HG02571 (cell line): ENCODE measurements around the gene ONECUT3.

Source experiments
- ATAC-seq: cut with Tn5 transposase; IDR thresholded peaks from one replicate; pipeline ENCODE4 v1.9.1; 2021; ENCODE audit warnings: mild to moderate bottlenecking, moderate library complexity; ENCODE audit not compliant: unreplicated experiment

ONECUT3 gene

DNA sequence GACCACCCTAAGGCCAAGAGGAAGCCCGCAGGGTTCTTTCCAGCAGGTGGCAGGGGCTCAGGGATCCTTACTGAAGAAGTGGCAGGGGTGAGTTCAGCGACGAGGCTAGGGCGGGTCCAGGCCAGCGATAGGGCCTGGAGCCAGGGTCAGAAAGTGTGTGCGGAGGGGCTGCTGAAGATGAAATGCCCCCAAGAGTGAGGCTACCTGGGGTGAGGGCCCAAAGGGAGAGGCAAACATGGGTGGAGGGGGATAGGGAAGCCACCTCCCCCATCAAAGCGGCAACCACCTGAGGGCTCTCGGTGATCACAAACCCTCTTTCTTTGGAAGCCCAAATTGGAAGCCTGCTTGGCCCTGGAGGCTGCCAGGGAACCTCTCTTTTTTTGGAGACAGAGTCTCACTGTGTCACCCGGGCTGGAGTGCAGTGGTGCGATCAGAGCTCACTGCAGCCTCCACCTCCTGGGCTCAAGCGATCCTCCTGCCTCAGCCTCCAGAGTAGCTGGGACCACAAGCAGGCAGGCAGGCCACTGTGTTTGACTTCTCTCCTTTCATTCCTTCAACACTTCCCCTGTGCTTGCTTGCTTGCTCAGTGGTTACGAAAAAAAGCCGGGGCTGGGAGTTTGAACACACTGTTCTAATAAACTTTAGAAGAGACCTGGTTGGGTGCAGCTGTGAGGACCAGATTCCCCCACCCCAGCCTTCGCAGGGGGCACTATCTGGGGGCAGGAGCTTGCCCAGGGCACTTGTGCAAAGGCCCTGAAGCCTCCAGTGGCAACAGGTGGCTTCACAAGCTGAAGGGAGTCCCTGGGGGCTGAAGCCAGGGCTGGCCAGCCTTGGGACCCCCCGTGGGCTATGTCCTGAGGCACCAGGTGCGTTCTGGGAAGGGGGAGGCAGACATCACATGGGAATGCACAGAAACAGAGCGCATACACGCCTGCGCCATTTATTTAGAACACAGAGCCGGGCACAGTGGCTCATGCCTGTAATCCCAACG lies 60.2 kb downstream of the ONECUT3 start:
- no peak for ATAC-seq

DNA sequence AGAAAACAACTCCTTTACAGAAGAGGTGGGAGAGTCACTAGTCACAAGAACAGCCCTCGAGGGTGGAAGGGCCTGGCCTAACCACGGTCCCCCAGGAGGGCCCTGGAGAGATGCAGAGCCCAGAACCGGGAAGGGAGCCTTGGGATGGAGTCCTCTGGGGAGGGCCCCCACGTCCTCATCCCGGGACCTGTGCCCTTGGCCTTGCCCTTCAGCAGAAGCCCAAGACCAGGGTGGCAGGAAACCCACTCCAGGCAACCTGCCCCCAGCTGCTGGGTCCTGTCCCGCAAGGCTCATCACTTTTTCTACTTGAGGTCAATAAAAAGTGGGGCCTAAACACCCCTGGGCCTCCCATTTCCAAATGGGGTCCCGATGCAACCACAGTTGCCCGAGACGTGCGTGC lies 61.1 kb downstream of the ONECUT3 start:
- no peak for ATAC-seq

DNA sequence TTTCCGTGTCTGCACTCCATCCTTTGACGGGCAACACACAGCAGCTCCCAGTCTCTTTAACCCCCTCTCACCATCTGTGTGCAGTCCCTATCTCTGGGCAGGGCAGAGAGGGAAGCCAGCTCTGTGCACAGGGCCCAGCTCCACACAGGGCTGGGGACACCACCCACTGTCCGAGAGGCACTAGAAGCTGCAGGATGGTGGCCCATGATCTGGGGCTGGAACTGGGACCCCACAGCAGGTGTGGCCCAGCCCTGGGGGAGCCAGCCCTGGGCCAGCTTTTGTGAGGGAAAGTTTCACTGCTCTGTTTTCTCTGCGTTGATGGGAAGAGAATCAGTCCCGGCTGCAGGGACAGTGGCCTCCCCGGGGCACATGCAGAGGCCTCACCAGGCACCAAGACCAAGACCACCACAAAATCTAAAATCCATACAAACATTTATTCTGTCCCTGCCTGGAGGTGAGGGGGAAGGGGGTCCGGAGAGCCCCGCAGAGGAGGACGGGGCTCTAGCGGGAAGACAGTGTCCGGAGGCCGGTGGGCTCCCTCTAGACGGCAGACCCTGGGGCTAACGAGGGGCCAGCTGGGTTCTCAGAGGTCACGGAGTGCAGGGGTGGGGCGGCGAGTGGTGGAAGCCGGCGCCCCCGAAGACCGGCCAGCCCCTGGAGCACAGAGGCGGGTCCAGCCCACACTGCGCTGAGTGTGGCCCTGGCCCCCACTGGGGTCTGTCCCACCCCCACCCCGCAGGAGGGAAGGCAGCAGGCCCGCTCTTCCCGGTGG lies 61.7 kb downstream of the ONECUT3 start:
- no peak for ATAC-seq

DNA sequence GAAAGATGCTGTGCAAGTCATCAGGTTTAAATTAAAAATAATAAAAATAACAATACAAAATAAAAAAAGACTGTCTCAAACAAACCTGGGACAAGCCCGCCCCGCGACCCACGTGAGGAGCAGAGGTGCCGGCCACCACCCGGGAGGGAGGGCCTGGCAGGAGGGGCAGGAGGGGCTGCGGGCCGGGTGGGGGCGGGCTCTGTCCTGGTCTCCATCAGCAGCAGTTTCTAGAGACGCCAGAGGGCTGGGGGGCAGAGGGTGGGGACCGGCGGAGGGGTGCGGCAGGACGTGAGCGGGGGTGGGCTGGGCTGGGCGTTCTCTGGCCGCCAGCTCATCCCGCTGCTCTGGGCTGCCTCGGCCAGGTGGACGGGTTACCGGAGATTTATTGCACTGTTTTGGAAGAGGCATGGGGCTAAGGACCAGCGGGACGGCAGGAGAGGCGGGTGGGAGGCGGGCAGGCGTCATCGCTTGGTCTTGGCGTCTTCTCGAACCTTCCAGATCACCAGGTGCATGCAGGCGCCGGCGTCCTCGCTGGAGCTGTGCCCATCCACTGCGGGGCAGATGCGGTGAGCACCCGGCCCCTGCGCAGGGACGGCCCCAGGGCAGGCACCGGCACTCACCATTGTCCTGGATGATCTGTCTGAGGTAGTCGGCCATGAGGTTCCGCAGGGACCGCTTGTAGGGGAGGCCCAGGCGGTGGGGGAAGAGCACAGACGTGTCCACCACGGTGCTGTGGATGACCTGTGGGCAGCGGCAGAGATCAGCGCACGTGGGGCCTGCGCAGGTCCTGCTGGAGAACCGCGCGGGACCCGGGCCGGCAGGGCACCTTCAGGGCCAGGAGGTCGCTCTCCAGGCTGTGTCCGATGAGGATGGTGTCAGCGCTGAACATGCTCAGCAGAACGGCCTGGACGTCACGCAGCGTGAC lies 62.6 kb downstream of the ONECUT3 start:
- ATAC-seq = no peak

DNA sequence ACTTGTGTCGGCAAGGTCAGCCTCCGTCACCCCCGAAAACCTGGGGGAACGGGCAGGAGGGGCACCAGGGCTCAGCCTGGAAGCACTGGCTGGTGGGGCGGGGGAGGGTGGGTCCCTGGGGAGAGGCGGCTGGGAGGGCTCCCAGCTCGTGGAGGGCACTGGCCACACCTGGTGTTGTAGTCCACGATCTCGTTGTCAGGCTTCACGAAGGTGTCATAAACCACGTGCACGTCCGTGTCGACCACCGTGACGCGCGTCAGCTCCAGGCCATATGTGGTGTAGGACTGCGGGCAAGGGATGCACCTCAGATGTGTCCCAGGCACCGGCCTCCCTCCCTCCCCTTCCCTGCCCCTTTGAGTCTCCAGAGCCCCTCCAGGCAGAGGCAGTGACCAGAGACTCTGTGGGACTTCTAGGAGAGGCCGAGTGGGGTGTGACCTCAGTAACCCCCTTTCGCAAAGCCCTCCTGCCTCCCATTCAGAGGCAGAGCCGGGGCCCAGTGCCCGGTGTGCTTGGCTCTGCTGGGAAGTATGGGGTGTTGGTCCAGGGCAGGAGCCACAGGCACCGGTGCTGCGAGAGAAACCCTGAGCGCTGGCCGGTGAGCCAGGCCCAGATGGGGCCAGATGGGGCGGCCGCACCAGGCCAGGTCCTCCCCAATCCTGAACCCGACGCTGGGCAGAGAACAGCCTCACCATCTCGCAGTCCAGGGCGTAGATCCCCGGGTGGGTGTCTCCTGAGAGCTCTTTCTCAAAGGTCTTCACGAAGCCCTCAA lies 63.4 kb downstream of the ONECUT3 start:
- ATAC-seq = no peak

DNA sequence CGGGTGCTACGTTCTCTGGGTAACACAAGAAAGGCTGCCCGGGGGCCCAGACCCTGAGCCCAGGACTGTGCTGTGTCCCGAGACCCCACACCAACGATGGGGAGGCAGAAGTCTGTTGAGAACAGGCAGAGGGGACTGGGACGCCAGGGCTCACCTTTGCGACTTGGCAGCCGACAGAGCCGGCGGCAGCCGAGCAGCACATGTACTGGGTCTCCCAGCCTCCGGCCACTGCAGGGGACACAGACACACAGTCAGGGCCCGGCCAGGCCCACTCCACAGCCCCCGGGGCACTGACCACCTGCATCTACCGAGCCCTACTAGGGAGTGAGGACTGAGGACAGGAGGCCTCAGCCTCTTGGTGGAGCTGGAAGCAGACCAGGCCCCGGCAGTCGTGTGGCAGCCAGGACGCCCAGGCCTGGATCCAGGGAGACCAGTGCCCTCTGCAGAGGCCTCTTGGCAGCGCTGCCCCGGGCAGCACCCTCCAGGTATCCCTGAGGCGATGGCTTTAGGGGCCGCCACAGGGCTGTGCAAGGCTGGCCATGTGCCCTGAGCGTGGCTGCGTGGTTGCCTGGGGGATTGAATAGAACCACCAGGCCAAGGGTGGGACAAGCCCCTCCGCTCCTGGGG lies 64.4 kb downstream of the ONECUT3 start:
- ATAC-seq = no peak

DNA sequence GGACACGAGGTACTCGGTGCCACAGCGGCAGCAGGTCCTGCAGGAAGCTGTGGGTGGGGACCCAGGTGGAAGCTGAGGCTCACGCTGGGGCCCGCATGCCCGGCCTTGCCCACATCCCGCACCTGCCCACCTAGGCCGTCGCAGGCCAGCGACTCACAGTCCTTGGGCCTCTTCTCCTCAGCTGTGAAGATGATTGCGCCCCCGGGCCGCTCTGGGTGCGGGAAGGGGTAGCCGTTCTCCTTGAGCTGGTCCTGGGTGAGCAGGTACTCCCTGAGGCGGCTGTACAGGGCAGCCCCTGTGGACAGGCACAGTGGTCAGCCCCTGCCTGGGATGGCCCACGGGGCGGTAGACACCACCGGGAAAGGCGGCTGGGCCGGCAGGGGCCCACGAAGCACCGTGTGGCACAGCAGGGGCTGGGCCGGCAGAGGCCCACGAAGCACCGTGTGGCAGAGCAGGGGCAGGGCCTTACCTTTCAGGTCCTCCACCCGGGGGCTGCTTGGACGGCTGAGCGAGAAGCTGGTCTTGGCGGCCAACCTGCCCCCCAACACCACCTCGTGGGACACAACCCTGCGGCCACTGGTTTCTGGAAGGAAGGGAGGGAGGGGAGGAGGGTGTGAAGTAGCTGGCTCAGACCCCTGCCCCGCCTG lies 65.4 kb downstream of the ONECUT3 start:
- ATAC-seq = no peak

DNA sequence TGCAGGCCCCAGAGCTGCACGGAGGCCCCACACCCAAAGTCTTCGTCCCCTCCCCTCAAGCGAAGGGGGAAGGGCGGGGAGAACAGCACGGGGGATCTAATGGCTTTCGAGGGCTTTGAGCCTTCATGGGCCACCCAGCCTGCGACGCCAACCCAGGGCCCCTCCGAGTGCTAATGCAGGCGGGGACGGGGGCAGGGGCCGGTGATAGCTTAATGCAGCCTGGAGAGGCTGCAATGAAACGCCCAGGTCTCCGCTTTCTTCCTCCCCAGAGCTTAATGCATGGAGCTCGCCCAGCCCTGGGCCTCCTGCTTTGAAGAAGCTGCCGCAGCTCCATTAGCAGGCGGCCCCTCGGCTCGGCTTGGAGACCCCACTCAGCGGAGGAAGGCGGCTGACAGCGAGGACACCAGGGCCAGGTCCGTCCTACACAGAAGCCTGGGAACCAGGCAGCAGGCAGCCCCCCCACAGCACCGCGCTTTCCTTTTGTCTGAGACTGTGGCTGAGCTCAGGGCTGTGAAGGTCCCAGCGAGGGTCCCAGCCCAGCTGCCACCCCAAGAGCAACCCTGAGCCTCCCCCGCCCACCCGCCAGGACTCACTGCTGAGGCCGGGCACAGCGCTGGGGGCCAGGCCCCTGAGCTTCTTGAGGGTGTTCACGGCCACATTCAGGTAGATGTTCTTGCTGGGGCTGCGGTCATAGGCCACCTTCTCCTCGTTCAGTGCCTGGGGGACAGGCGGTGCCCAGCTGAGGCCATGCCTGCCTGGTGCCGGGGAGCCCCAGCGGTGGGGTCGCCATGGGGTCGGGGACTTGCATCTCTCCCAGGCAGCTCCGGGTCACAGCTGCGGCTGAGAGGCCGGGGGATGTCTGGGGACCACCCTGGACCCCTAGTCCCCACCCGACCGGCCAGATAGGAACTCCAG lies 66.3 kb downstream of the ONECUT3 start:
- no peak for ATAC-seq

DNA sequence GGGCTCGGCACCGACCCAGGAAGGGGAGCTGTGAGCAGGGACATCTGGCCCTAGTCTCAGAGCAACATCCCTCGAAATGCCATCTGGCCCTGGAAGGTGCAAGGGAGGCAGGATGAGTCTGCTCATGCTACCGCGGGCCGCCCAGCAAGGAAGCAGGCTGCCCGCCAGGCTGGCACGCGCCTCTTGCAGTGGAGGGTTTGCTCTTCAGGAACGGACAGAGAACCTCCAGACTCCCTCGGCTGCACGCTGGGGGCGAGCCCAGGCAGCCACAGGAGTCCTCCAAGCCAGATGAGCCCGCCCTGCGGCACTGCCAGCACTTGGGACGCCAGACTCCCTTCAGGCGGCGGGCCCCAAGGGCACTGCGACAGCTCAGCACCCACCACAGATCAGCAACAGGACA lies 68.9 kb downstream of the ONECUT3 start:
- ATAC-seq = no peak

DNA sequence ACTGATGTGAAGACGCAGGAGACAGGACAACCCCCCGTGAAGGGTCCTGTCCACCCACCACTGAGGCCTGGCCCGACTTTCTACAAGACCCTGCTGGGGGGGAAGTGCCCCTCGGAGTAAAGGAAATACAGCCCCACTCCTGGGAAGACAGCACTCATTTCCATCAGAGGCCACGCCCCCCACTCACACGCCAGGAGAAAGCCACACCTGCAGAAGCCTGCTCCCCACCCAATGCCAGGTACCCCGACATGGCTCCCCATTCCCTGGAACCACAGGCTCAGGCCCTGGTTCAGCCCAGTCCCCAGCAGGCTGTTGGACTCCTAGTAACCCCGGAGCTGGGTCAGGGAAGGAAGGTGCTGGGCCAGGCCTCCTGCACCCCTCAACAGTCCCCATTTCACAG lies 69.7 kb downstream of the ONECUT3 start:
- ATAC-seq = no peak

DNA sequence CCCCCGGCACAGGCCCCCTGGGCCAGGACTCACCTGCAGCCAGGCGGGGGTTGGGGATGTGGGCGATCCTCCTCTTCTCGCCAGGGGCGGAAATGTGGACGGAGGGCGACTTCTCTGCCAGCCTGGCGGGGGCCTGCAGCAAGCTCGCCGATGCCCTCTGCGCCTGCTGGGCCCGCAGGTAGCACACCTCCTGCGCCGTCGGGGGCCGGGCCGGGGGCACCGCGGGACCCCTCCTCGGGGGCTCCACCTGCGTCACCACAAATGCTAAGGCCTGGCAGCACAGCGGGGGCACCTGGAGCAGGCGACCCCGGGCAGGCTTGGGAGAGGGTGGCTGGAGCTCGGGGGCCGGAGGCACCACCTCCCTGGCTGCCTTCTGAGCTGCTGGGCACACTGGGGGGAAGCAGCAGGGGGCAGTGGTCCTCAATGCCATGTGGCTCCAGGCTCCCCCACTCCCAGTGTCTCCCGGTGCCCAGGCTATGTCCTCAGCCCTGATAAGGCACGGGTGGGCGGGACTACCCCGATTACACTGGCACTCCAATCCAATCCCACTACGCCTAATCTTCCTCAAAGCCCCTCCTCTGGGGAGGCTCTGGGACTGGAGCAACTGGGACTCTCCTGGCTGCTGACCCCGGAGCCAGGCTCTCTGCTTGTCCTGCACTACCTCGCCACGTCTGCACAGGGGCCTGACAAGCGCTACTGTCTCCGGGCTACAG lies 70.4 kb downstream of the ONECUT3 start:
- ATAC-seq = no peak

DNA sequence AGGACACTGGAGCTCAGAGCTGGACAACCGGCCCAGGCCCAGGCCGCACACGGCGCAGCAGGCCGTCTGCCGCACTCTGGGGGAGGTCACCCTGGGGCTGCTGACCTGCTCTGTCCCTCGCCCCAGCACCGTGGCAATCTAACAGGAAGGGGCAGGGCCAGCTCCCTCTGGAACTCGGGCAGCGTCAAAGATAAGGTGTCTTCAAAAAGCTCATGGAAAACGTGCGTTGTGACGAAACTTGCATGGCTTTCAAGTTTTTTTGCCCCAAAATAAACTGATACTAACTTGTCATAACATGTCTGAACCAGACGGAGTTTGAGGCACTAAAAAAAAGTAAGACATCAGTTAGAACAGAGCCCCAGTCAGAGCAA lies 70.9 kb downstream of the ONECUT3 start:
- no peak for ATAC-seq

DNA sequence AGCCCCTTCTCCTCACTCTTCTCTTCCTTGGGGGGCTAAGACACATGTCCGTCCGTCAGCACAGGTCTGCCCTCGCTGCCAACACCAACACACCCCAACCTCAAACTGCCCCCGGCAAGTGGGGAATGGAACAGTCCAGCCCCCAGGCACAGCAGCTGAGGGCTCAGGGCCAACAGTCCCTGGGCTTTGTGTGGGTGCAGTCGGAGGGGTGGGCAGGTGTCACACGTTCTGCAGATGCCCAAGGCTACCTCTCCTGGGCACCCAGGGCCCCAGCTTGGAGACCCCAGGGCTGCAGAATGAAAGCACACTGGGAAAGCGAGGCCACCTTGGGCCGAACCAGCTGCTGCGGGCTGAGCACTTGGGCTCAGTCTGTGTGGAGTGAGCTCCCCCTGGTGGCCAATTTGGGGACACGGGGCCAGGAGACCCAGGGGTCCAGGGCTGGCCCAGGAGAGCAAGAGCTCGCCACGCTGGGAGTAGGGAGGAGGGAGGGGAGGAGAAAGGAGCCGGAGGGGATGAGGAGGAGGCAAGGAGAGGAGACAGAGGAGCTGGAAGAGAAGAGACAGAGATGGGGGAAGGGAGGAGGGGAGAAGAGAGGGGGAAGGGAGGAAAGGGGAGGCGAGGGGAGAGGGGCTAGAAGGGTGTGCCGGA lies 72.7 kb downstream of the ONECUT3 start:
- ATAC-seq = no peak

DNA sequence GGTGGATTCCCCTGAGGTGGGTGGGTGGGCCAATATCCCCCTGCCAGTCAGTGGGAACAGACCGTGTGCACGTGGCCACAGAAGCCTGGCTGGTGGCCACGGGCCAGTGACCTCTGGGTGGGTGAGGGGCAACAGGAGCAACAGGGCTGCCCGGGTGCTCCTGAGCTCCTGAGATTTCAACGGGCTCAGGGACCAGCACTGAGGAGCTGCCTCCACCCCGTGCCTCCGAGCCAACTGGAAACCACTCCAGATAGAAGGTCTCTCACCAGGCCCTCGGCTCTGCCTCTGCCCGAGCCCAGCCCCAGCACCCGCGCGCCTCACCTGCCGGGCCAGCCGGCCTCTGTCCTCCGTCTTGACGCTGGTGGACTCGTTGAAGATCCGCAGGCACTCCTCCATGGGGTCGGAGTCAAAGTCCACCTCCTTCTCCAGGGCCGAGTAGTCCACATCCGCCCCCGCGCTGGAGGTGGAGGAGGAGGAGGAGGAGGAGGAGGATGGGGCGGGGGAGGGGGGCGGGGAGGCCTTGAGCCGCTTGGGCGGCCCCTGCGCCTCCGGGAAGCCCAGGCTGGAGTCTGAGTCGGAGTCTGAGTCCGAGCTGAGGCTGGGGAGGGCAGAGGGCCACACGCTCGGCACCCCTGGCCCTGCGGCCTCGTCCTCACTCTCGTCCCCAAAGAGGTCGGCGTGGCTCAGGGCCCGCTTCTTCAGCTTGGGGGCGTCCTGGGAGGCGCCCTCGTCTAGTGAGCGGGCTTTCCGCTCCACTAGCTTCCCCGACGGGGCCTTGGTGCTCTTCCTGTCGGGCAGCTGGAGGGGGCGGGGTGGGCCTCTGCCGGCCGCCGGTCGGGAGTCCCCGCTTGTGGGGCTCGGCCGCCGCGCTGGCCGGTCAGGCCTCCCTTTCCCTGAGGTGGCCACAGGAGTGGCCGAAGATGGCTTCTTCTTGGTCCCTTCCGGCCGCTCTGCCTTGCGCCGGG lies 73.5 kb downstream of the ONECUT3 start:
- no peak for ATAC-seq

DNA sequence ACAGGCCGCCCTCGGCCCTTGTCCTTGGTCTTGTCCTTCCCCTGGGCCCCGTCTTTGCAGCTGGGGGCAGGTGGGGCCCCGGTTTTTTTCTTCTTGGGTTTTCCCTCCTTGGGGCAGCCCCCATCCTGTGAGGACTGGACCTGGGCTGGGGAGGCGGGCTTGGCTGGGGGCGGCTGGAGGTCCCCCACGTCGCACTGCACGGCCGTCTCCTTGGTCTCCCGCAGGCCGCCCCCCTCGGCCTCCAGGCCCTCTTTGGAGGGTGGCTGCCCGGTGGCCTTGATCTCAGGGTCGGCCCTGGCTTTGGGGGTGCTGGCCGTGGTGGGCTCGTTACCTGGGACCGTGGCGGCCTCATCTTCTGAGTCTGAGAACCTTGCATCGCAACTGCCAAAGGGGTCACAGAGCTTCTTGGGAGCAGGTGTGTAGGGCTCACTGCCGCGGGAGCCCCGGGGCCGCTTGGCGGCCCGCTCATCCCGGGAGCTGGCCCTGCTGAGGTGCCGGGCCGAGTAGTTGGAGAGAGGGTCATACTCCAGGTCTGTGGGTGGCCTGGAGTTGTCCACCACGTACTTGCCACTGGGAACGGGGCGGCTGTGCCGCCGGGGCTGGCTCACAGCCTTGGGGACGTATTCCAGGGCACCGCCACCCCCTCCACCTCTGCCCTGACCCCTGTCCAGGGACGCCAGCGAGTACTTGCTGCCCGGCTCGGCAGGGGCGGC lies 74.4 kb downstream of the ONECUT3 start:
- no peak for ATAC-seq
